Embryonic facial prominence (tissue), 1 donor: ENCODE measurements around the gene SAPCD2.

ENCODE experiments used
- DNase-seq: peaks from one replicate; pipeline ENCODE4 v3.0.0-alpha.2; 2016; ENCODE audit errors: extremely low spot score

SAPCD2 gene

DNA sequence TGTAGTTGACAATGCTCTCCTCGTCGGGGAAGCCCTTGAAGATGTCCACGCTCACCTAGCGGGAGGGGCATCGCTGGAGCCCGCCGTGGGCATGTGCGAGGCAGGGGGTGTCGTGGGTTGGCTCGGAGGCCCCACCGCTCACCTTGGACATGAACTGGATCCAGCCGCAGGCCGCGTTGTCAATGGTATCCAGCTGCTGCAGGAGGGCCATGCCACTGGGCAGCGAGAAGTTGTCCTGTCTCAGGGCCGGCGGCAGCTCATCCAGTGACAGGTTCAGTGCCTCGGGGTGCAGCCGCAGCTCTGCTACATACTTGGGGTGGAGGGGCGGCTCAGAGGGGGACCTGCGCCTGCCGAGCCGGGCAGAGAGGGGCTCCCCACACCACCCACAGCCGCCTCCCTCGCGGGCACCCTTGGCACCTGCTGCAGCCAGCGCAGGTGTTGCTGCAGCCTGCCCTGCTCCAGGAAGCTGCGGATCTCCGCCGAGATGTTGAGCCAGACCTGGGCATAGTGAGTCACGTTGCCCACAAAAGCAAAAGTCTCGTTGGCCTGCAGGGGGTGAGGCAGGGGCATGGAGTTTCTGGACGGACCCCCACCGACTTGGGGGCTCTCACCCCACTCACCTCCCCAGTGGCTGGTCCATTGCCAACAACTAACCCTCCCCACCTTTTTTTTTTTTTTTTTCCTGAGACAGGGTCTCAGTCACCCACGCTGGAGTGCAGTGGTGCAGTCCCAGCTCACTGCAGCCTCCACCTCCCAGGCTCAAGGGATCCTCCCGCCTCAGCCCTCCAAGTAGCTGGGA lies 51.4 kb downstream of the SAPCD2 start:
- DNase-seq, result no peak

DNA sequence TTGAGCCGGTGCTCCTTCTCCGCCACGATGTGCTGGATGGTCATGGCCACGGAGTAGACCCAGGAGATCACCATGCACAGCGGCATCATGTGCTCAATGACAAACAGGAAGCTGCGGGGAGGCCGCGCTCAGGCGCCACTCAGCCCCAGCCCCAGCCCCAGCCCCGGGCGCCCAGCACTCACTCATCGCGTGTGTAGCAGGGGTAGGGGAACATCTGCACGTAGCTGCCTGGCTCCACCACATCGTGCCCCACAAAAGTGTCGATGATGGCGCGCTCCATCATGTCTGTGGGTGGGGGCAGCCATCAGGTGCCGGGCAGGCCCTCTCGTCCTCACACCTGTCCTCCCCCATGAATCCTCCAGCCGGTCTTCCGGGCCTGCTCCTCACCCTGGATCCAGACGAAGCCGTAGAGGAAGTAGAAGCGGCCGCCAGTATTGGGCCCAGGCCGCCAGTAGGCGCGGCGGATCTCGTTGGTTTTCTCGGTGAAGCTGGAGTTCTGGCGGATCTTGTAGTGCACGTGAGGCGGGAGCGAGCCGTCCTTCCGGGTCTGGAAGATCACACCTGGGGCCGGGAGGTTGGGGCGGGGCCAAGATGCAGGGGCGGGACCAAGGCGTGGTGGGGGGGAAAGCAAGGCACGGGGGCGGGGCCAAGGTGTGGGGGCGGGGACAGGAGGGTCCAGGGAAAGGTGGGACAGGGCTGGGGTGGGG lies 52.4 kb downstream of the SAPCD2 start:
- no peak for DNase-seq

DNA sequence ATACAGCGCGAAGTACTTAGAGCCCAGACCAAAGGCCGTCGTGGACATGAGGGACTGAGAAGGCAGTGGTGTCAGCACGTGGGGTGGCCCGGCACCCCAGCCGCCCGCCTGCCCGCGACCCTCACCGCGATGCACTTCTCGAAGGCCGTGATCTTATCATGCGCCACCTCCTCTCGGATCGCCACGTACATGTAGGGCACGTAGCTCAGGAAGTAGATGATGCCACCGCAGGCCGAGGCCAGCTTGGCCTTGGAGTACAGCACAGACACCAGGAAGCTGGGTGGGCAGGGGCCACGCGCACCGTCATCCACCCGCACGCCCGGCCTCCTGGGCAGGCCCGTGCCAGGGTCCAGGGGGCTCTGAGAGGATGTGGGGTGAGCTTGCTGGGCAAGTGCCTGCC lies 53.3 kb downstream of the SAPCD2 start:
- no peak for DNase-seq

GRCh38 chr9:137016436-137016835 lies 53.9 kb downstream of the SAPCD2 start:
- no peak for DNase-seq

GRCh38 chr9:137015976-137016375 lies 54.4 kb downstream of the SAPCD2 start:
- DNase-seq, result no peak

DNA sequence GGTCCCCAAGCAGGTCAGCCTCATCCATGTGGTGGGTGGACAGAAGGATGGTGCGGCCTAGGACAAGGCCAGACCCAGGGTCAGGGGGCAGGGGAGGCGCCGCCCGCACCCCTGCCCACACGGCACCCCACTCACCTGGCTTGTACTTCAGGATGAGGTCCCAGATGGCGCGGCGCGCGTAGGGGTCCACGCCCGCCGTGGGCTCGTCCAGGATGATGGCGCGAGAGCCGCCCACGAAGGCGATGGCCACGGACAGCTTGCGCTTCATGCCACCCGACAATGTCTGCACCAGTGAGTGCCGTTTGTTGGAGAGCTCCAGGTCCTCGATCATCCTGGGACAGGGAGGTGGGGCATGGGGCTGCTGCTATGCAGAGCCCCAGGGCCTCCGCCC lies 54.8 kb downstream of the SAPCD2 start:
- no peak for DNase-seq

GRCh38 chr9:137014776-137015539 lies 55.4 kb downstream of the SAPCD2 start:
- DNase-seq, result no peak

DNA sequence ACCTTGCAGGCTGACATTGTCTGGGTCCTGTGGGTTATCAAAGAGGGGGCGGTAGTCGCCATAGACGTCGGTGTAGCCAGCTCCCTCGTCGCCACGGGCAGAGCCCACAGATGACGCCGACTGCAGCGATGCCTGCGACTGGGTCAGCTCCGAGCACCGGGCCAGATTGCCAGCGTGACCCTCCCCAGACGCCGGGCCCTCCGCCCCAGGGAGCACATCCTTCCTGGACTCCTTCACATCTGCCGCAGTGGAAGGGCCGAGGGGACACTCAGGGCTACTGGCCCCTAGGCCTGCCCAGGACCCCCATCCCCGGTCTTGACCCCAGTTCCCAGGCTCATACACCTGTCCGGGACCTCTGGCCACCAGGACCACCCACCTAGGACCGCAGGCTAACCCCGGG lies 56.2 kb downstream of the SAPCD2 start:
- DNase-seq, result no peak

- no peak for DNase-seq
Measured at GRCh38 chr9:137013571-137013940, 56.8 kb downstream of the SAPCD2 start.

GRCh38 chr9:137012694-137013570 lies 57.4 kb downstream of the SAPCD2 start:
- DNase-seq, result no peak
